Mononuclear cell (primary cell): Measurements from ENCODE around the gene BRCC3. TPM values are rescaled to one million over a fixed set of nuclear protein-coding genes. Genes with fewer than 3 reads are reported as not detected.

Source experiments
- H3K27me3 ChIP-seq: 2 replicates; pipeline ENCODE4 v1.6.0; 2011; ENCODE audit warnings: low read length, control low read depth; ENCODE audit not compliant: insufficient read depth
- H3K4me1 ChIP-seq: 2 replicates; pipeline ENCODE4 v1.5.1; 2011; ENCODE audit warnings: mild to moderate bottlenecking, low read length, control low read depth; ENCODE audit not compliant: insufficient read depth
- H3K4me3 ChIP-seq: 2 replicates; pipeline ENCODE4 v1.5.1; 2011; ENCODE audit warnings: mild to moderate bottlenecking, low read length, moderate library complexity
- H3K9me3 ChIP-seq: 2 replicates; pipeline ENCODE4 v1.5.1; 2011; ENCODE audit warnings: low read depth, mild to moderate bottlenecking, control low read depth, low read length
- total RNA-seq: library from RNA; depleted of rRNA; stranded (reverse); fragments of >200 nt; gene quantifications from one replicate; pipeline ENCODE4 v1.2.3, GENCODE V29; 2012

BRCC3 gene
- total RNA-seq, 1 donor = 8.2 TPM

DNA sequence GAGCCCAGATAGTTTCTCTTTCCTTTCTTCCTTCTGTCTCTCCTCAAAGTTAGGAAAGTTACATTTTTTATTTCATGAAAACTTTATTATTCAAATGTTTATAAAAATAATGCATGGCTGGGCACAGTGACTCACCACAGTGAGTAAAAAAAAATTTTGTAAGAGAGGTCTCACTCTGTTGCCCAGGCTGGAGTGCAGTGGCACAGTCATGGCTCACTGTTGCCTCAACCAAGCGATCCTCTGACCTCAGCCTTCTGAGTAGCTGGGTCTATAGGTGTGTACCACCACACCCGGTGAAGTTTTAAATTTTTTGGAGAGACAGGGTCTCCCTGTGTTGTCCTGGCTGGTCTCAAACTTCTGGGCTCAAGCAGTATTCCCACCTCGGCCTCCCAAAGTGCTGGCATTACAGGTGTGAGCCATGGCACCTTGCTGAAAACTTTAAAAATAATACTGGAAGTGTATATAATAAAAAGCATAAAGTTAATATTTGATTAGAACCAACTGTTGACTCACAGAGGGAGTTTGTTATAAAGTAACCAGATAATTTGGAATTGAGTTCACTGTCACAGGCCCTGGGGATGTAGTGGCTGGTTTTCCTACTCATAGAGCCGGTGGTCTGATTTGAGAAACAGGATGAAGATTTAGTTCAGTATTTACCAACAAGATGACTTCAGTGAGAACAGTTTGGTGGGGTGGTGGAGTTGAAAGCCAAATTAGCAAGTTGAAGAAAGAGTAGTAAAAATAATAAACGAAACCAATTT, 18.4 kb upstream of the BRCC3 start:
- no peaks in the 10 kb centered on the region for H3K27me3 ChIP-seq
- no peak overlapping the region for H3K4me3 ChIP-seq
- peaks cover 11% of the 10 kb centered on the region for H3K4me1 ChIP-seq
- no peaks in the 10 kb centered on the region for H3K9me3 ChIP-seq

GRCh38 chrX:155053656-155054055, 17.7 kb upstream of the BRCC3 start:
- peaks cover 11% of the 10 kb centered on the region for H3K4me1 ChIP-seq
- H3K4me3 ChIP-seq = no peak overlapping the region
- no peaks in the 10 kb centered on the region for H3K27me3 ChIP-seq
- no peaks in the 10 kb centered on the region for H3K9me3 ChIP-seq

DNA sequence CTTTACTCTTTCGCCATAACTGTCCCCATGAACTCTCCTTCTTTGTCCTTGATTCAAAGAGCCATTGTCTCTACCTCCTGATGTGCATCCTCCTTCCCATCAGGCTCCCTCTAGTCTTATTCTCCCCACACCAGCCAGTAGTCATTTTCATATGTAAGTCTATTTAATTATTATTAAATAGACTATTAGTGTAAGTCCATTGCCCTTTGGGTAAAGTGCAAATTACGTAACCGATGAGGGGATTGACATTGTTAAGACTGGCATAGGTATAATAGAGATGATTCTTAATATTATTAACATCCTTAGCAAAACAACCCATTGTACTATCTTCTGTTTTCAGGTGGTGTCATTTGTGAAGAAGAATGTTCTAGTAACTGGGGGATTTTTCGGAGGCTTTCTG, 17.1 kb upstream of the BRCC3 start:
- H3K9me3 ChIP-seq = no peaks in the 10 kb centered on the region
- no peaks in the 10 kb centered on the region for H3K27me3 ChIP-seq
- peaks cover 11% of the 10 kb centered on the region for H3K4me1 ChIP-seq
- H3K4me3 ChIP-seq = no peak overlapping the region

DNA sequence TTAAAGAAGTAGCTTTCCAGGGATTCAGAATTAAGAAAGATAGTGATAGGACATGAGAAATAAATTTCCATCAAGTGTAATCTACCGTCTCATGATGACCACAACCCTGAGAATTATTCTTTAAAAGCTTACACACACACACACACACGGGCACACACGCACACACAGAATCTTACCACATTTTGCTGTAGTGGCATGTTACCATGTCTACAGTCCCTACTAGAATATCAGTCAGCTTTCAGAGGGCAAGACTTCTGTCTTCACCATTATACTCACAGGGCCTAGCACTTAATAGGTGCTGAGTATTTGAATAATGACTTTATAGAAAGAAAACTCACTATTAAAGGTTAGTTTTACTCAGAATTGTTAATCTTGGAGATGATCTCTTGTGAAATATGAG, 15.8 kb upstream of the BRCC3 start:
- Histone ChIP-seq H3K4me3 (no peak overlapping the region), H3K4me1 (peaks cover 11% of the 10 kb centered on the region), H3K27me3 (no peaks in the 10 kb centered on the region), H3K9me3 (no peaks in the 10 kb centered on the region)

DNA sequence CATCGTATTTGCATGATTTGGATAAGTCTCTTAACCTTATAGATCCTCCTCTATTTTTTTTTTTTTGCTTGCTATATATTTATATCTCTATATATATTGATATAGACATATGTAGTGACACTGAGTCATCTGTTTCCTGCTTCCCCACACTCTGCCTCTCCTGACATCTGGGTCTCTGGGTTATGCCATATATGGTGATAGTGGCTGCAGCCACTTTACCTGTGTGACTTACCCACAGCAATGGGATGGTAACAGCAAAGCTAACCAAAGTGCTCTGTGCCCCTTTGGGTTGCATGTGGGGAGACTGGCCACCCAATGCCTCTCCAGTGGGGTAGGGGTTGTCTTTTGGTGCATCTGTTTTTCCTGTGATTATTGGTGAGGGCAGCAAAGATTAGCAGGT, 14.8 kb upstream of the BRCC3 start:
- Histone ChIP-seq H3K9me3 (no peaks in the 10 kb centered on the region), H3K4me1 (peaks cover 11% of the 10 kb centered on the region), H3K4me3 (no peak overlapping the region), H3K27me3 (no peaks in the 10 kb centered on the region)

DNA sequence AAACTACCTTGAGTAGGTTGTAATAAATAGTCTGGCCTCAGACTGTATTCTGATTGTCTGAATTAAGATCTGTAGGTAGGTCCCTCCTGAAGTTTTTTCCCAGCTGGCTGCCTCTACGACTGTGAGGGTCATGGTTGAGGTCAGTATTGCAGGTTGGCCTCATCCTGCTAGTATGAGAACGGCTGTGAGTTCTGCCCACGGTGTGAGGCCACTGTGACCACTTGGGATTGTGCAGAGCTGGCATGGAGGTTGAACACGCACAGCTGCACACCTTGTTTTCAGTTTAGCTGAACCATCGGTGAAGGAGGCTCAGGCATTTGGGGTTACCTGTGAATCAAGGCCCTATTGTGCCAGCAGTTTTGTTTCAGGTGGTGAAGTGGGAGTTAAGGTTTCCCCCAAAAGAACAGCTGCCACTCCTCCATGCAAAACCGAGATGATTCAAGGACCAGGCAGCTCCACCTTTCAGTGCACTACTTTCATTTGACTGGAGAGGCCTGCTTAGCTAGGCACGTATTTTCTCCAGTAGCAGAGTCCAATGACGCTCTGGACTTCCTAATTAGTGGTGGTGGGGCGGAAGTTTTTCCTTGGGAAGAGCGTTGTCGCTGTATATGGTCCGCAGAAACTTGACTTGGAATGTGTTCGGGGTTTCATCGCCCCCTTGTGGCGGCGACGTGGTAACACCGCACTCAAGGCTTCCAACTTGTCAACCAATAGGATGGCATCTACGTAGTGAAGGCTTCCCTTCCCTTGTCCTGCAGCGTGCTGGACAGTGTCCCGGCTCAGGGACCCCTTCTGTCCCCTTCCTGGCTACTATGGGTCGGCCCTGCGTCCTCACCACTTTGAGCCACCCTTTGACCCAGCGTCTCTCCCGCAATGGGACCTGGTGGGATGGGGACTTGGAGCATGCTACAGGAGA, 14.2 kb upstream of the BRCC3 start:
- Histone ChIP-seq H3K27me3 (no peaks in the 10 kb centered on the region), H3K9me3 (no peaks in the 10 kb centered on the region), H3K4me1 (peaks cover 11% of the 10 kb centered on the region), H3K4me3 (no peak overlapping the region)

GRCh38 chrX:155061760-155062159, 9.5 kb upstream of the BRCC3 start:
- no peaks in the 10 kb centered on the region for H3K9me3 ChIP-seq
- peaks cover 11% of the 10 kb centered on the region for H3K4me1 ChIP-seq
- no peak overlapping the region for H3K4me3 ChIP-seq
- H3K27me3 ChIP-seq = no peaks in the 10 kb centered on the region

- H3K4me1 ChIP-seq = peaks cover 10% of the 10 kb centered on the region
- H3K27me3 ChIP-seq = no peaks in the 10 kb centered on the region
- no peak overlapping the region for H3K4me3 ChIP-seq
- no peaks in the 10 kb centered on the region for H3K9me3 ChIP-seq
Measured at GRCh38 chrX:155065035-155065734, 6.1 kb upstream of the BRCC3 start.

DNA sequence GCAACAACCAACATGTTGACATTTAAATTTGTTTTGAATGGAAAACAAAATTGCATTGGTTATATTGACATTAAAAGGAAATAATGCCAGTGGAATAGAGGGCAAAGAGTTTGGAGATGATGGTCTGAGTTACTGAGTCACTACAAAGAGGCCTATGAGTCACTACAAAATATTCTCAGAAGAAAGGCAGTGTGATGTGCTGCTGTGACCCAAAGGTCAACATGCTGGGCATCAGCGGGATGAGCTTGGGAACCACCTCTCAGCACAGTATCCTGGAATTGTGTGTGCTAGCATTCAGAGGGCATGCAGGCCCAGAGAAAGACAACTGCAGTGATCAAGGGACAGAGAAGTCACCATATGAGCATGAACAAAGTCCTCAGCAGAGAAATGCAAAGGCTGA, 3.1 kb upstream of the BRCC3 start:
- Histone ChIP-seq H3K27me3 (no peaks in the 10 kb centered on the region), H3K9me3 (no peaks in the 10 kb centered on the region), H3K4me3 (no peak overlapping the region), H3K4me1 (peaks cover 19% of the 10 kb centered on the region)

DNA sequence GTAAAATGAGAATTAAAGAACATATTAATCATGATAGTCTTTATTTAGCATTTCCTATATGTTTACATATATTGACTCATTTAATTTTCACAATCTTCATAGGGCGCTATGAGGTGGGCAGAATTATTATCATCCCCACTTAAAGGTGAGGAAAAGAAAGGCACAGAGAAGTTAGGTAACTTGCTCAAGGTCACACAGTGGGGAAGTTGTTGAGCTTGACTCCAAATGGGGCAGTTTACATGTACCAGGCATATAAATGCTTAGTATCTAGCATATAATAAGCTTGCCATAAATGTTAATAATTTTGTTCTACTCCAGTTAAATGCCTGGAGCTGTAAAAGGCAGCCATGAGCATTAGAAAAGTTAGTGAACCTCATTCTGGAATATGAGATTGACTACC, 1.9 kb upstream of the BRCC3 start:
- no peak overlapping the region for H3K4me3 ChIP-seq

DNA sequence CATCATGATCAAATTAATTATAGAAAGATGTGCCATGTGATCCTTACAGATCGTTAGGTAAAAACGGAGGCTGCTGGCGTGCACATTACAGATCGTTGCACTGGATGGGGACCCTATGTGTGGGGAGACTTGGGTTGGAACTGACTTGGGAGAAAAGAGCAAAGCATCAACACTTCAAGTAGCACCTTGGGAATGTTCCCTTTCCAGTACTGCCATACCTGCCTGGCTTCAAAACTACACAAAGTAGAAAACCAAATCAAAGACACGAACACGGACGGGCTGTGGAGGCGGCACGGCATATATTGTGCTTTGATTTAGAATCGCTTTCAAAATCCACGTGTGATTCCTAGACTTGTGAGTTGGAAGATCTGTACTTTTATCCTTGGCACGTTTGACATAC, 1.3 kb upstream of the BRCC3 start:
- Histone ChIP-seq H3K9me3 (no peaks in the 10 kb centered on the region), H3K27me3 (no peaks in the 10 kb centered on the region), H3K4me1 (peaks cover 19% of the 10 kb centered on the region), H3K4me3 (peak overlapping the region; percentile 60)

More for the DNA sequence above, 1.9 kb upstream of the BRCC3 start:
- Histone ChIP-seq H3K9me3 (no peaks in the 10 kb centered on the region), H3K27me3 (no peaks in the 10 kb centered on the region), H3K4me1 (peaks cover 19% of the 10 kb centered on the region)

DNA sequence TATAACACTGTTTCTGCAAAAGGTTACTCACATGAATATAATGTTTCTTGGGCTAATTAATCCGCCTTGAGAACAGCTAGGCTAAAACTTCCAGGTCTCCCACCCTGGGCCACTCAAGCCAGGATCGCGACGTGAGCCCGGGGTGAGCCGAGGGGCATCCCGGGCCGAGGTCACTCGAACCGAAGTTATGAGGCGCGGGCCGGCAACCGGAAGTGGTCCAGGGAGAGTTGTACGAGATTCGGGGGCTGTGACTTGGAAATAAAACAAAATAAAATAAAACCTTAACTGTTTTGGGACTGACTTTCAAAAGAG, 689 bp upstream of the BRCC3 start:
- Histone ChIP-seq H3K4me1 (peaks cover 19% of the 10 kb centered on the region), H3K4me3 (peak overlapping the region; percentile 60), H3K9me3 (no peaks in the 10 kb centered on the region), H3K27me3 (no peaks in the 10 kb centered on the region)

- no peaks in the 10 kb centered on the region for H3K9me3 ChIP-seq
- peaks cover 19% of the 10 kb centered on the region for H3K4me1 ChIP-seq
- H3K27me3 ChIP-seq = no peaks in the 10 kb centered on the region
- peak overlapping the region; percentile 60 for H3K4me3 ChIP-seq
Measured at GRCh38 chrX:155071694-155072280, 479 bp downstream of the BRCC3 start.

DNA sequence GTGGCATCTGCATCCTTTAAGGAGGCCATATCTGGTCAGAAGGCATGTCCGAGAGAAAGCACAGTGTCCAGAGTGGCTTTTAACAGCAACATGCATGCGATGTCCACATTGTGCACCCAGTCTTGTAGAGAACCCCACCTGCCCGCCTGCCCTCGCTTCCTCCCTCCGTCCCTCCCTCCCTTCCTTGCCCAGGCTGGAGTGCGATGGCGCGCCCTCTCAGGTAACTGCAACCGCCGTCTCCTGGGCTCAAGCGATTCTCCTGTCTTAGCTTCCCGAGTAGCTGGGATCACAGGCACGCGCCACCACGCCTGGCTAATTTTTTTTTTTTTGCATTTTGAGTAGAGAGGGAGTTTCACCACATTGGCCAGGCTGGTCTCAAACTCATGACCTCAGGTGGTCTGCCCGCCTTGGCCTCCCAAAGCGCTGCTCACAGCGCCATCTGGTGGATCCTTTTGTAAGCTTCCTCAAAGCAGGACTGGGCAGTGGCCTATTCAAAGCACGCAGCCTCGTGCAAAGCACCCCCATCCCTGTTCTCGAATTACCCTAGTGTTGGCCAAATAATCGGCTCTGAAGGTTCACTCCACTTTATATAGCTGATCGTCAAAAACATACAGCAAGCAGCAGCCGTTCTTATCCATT, 15.0 kb downstream of the BRCC3 start:
- Histone ChIP-seq H3K9me3 (no peaks in the 10 kb centered on the region), H3K4me3 (no peak overlapping the region), H3K27me3 (no peaks in the 10 kb centered on the region), H3K4me1 (no peaks in the 10 kb centered on the region)
